HG03108 (cell line): ENCODE measurements around the gene RPS19.
"Not testable (repeated sequence)": the region's sequence is repeated elsewhere in the genome, so short reads cannot be mapped to it uniquely, and the experiment has no call there.

Source experiments
- ATAC-seq: cut with Tn5 transposase; IDR thresholded peaks from one replicate; pipeline ENCODE4 v1.9.1; 2021; ENCODE audit warnings: moderate library complexity; ENCODE audit not compliant: unreplicated experiment

The RPS19 gene

DNA sequence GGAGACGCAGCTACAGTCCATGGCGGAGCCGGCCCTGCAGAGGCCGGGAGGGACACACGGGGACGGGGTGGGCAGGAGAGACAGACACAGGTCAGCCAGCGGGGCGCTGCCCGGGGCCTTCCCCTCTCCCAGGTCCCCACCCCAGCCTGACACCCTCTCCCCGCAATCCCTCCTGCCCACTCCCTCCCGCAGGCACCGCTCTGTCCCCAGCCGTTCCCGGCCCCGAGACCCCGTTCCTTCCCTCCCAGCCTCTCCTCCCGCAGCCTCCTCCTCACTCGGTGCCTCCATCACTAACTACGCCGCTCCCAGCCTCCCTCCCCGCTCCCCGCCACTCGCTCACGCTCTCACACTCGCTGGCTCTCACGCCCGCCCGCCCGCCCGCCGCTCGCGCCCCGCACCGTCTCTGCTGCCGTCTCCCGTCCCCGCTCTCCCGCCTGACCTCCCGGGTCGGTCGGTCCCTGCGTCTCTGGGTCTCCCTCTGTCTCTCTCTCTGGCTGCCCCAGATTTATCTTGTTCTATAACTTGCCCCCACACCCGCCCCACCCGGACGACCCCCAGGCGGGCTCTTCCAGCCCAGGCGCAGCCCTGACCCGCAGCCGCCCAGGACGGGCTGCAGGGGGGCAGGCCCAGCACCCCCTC is 53.0 kb downstream of the RPS19 start:
- no peak for ATAC-seq

DNA sequence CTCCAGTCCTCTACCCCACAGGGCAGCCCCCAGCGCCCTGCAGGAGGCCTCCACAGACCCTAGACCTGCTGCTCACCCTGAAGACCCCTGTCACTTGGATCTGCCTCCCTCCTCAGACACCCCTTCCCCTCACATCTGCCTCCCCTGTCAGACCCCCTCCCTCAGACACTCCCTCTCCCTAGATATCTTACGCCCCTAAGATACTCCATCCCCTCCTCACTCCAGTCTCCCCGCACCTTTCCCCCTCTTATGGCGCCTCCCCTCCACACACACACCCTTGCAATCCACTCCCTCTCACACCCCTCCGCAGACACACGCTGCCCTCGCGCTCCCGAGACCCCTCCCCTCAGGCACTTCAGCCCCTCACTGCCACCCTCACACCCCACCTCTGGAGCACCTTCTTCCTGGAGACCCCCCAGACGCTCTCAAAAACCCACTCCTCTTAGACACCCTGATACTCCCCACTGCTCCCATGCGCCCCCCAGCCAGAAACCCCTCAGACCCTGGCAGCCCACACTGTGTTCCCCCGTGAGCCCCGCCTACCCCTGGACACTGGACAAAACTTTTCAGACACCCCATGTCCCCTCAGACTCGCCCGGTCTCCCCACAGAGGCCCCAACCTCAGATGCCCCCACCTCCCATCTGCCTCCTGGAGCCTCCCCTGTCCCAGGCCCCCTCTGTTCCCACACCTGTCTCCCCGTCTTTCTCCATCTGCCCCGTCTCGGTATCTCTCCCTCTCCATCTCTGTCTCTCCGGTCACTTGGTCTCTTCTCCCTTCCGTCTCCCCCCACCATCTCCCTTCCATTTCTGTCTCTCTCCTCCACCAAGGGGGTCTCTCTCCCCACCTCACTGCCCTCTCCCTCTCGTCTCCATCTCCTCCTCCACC is 53.7 kb downstream of the RPS19 start:
- ATAC-seq = no peak

GRCh38 chr19:41914424-41914834 is 54.4 kb downstream of the RPS19 start:
- ATAC-seq = not testable (repeated sequence)

- ATAC-seq = no peak
These were observed 55.1 kb downstream of the RPS19 start for GRCh38 chr19:41915021-41915775.

DNA sequence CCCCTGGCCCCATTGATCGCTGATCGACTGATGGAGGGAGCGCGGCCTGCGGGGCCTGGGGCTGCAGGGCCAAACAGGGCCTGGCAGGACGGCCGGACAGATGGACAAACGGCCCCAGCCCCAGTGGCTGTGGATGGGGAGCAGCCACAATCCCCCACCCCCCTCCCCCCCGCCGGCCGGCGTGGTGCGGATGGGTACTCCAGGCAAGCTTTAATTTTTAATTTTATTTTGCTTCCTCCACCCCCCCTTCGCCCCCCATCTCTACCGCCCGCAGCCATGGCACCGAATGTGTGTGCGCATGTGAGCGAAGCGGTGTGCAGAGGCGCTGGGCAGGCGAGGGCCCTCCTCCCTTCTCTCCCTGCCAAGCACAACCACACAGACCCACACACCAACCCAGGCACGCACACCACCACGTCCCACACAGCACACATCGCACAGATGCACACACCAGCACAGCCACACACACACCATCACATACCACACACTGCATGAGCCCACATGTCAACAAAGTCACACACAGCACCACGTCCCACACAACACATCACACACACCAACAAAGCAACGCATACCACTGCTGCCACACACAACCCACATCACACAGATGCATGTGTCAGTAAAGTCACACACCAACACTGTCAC is 55.8 kb downstream of the RPS19 start:
- ATAC-seq = no peak

DNA sequence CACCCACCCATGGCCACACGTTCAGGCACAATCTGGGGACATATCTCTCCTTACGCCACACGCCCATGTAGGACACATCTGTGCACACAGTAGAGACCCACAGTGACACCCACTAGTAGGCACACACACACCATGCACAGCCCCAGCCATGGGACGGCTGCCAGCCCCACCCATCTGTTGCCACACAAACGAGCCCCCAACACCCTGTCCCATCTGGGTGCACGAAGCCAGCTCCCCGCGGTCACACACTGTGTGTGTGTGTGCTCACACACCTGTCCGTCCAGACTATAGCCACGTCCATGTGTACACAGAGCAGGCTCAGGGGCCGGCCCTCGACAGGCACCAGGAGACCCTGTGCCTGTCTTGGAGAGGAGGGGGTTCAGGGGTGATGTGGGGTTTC is 57.6 kb downstream of the RPS19 start:
- no peak for ATAC-seq

DNA sequence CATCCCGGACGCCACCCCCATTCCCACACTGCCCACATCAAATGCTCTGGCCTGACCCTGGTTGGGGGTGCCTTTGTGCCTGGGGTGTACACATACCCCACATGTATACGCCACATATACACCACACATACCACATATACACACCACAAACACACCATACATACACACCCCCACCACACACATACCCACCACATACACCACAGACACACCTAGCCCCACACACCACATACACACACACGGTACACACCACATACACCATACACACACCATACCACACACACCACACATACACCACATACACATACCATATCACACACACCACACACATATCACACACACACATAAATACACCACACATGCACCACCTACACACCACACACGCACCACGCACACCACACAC is 58.0 kb downstream of the RPS19 start:
- no peak for ATAC-seq

DNA sequence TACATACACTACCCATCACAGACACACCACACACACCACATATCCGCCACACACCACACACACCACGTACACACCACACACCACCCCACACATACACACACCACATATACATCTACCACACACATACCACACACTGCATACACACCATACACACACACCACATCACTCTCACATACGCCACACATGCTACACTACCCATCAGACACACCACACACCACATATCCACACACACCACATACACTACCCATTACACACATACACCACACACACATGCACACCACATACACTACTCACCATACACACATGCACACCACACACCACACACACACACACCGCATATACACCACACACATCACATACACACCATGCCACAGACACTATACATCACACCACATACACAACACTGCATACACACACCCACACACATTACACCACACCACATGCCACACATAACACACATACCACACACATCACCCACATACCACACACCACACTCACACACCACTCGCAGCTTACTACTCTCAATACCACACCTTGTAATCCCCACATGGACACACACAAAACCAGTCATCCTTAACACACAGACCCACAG is 58.7 kb downstream of the RPS19 start:
- no peak for ATAC-seq

DNA sequence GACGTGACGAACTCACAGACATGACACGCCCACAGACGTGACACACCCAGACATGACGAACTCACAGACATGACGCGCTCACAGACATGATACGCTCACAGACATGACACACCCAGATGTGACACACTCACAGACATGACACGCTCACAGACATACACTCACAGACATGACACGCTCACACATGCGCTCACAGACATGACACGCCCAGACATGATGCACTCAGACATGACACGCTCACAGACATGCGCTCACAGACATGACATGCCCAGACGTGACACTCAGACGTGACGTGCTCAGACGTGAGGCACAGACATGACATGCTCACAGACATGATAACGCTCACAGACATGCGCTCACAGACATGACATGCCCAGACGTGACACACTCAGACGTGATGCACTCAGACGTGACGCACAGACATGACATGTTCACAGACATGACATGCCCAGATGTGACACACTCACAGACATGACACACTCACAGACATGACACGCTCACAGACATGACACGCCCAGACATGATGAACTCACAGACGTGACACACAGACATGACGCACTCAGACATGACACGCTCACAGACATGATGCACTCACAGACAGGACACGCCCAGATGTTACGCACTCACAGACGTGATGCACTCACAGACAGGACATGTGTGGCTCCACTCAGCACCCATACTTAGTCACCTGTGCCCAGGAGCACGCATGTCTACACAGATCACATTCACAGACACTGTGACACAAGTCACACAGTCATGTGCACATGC is 60.1 kb downstream of the RPS19 start:
- no peak for ATAC-seq

GRCh38 chr19:41920882-41921576 is 61.0 kb downstream of the RPS19 start:
- ATAC-seq = no peak

DNA sequence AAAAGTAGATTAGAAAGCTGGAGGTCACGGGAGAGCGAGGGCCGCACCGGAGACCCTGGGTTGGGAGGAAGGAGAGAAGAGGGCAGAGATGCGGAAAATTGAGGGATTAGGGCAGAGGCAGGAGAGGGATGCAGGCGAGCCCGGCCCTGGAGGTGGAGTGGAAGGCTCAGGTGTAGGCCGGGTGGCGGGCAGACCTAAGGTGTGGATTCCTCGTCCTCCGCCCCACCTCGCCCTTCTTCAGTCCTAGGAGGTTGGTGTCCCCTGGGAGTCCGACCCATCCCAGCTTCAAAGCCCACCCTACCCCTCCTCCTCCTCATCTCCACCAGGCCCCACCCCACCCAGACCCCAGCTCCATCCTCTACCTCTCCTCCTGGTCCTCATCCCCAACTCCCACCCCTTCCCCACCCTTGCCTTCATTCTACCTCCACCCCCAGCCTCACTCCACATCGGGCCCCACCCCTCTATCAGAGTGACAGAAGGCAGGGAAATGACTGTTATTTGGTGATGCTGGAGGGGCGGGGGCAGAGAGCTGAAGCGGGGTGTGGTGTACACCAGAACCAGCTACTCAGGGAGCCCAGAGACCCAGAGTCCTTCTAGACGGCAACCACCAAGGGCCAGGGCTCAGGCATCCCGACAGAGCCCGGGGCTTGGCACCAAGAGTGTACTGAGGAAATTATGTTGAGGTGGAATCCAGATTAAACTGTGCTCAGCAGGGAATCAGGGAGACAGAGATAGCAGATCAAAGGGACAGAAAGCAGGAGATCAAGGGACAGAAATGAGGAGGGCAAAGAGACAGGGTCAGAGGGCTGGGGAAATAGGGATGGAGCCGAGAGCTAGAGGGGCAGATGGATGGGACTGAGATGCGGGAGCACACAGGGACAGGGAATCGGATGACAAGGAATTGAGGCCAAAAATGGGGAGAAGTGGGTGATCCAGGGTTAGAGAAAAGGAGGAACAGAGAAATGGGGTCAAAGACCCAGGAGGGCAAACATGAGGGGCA is 61.8 kb downstream of the RPS19 start:
- no peak for ATAC-seq
